Activated naive CD4-positive, alpha-beta T cell treated with anti-CD3 and anti-CD28 coated beads, Interleukin-2, amount 50 U/mL, for 72 hours (primary cell): ENCODE data around the gene LRIT3. TPM values are rescaled to one million over a fixed set of nuclear protein-coding genes. Genes with fewer than 3 reads are reported as not detected.

ENCODE experiments used
- ATAC-seq, 2 donors: fragments of 150-1000 bp; cut with Tn5 transposase; 2 replicates each; pipeline ENCODE4 v1.10.0; 2021; ENCODE audit warnings: mild to moderate bottlenecking in 2 of 2, moderate library complexity in 2 of 2
- DNase-seq, 2 donors: peaks; one replicate each; pipeline ENCODE4 v3.0.0; 2021 to 2022; ENCODE audit warnings: low spot score in 2 of 2
- H3K27ac Mint-ChIP-seq, 2 donors: one replicate each; pipeline ENCODE4 v1.8.0; 2022; ENCODE audit warnings: mild to moderate bottlenecking in 2 of 2, mixed read lengths in 2 of 2
- H3K36me3 Mint-ChIP-seq, 2 donors: one replicate each; pipeline ENCODE4 v1.8.0; 2022; ENCODE audit warnings: mixed read lengths in 2 of 2
- H3K9me3 Mint-ChIP-seq, 2 donors: one replicate each; pipeline ENCODE4 v1.8.0; 2022; ENCODE audit warnings: mixed read lengths in 2 of 2
- total RNA-seq, 2 donors: library from RNA; stranded (reverse); gene quantifications; one replicate each; pipeline ENCODE4 v1.2.3, GENCODE V29; 2022

Gene LRIT3, protein sequence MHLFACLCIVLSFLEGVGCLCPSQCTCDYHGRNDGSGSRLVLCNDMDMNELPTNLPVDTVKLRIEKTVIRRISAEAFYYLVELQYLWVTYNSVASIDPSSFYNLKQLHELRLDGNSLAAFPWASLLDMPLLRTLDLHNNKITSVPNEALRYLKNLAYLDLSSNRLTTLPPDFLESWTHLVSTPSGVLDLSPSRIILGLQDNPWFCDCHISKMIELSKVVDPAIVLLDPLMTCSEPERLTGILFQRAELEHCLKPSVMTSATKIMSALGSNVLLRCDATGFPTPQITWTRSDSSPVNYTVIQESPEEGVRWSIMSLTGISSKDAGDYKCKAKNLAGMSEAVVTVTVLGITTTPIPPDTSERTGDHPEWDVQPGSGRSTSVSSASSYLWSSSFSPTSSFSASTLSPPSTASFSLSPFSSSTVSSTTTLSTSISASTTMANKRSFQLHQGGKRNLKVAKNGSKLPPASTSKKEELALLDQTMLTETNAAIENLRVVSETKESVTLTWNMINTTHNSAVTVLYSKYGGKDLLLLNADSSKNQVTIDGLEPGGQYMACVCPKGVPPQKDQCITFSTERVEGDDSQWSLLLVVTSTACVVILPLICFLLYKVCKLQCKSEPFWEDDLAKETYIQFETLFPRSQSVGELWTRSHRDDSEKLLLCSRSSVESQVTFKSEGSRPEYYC
- total RNA-seq: under 1 TPM; 0.20 to 0.33 TPM

DNA sequence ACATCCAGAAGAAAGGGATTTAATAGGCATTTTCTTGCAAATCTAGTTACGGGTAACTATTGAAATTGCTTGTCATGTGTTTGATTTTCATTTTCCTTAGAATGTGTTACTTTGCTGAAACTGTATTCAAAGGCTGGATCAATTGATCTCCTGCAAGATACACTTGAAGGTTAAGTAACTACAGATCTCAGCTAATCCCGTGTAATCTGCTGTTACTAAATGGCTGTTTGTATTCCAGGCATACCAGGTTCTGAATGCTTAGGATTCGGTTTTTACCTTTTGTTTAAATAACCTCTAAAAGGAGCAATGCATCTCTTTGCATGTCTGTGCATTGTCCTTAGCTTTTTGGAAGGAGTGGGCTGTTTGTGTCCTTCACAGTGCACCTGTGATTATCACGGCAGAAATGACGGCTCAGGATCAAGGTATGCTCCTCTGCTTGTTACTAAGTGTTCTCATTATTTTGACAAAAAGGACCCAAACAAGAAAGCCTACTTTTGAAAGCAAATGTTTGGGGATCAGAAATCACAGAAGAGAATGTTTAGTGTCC is at the start of gene LRIT3:
Gene LRIT3, plus strand, starts transcription at position 212 of the 547 bp plus-strand sequence. Its CDS starts 95 bp downstream, at position 307.
- DNase-seq: no peak
- no peaks in the 10 kb centered on the region for H3K9me3 Mint-ChIP-seq
- no peak within 1 kb of the TSS for H3K27ac Mint-ChIP-seq
- no peak for ATAC-seq
- peaks cover 0 to 2% of the 10 kb centered on the region in 2 donors for H3K36me3 Mint-ChIP-seq

DNA sequence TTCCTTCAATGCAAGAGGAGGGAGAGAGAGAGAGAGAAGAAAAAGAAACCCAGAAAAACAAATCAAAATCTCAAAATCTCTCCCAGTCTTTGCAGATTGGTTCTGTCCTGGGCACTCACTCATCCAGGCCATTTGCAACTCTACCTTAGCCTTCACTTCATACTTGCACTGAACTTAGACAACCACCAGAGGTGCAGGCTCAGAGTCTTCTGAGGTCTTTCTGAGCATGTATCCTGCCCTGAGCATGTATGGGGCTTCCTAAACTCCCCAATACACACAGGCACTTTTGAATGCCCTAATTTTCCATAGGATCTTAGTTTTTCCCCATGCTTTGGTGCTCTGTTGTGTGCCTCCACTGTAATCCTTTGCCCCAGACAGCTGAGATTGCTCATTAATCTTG is 49.0 kb upstream of the LRIT3 start:
- Mint-ChIP-seq H3K9me3 (peaks cover 6 to 14% of the 10 kb centered on the region in 2 donors), H3K36me3 (peaks cover 11 to 16% of the 10 kb centered on the region in 2 donors), H3K27ac (no peak overlapping the region)
- DNase-seq: no peak
- no peak for ATAC-seq

DNA sequence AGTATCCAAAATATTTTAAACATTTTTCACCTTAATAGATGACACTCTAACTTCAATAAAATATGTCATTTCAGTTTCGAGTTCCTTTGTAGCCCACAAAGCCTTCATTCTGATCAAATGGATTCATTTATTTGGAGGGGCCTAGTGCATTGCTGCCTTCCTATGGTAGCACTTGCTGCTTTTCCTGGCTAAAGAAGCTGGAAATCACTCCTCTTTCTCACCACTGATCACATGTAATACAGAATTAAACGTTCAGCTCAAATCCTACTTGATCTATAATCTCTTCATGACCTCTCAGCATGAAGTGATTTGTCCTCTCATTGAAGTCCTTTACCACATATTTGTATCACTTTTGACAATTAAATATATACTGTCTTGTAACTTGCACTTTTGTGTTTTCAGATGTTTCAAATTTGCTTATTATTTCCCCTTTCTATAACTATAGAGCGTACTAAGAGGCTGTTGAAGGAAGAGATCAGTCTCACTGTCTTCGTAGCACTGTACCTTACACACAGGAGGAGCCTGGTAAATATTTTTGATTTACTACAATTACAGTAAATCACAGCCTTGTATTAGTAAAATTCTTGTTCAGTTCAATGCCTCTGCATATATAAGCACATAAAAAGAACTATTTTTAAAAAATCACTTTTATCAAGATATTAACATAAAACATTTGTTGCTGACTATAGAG is 46.7 kb upstream of the LRIT3 start:
- ATAC-seq: no peak
- no peak overlapping the region for H3K27ac Mint-ChIP-seq
- H3K36me3 Mint-ChIP-seq: no peaks in the 10 kb centered on the region
- no peak for DNase-seq
- H3K9me3 Mint-ChIP-seq: no peaks in the 10 kb centered on the region

DNA sequence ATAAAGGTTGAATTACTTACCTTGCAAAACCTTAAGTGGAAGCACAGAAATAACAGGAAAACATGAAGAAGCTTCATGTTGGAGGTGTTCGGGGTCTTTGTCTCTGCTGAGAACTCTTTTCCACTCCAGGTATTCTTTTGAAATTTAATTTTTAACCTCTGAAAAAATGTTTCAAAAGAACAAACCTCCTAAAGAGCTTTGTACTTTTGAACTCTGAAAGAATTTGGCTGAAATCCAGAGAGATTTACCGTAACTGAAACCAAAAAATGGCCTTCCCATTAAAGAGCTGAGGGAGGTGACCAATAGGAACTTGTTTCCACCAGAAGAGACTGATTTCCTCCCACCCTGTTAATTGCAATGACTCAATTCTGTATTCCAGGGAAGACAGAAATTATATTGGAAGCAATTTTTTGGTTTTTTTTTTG is 46.0 kb upstream of the LRIT3 start, which contains the start of gene CFI:
Gene CFI, minus strand, starts transcription at position 105 of the 425 bp plus-strand sequence. Its CDS starts 28 bp downstream, at position 77.
- DNase-seq (no peak), ATAC-seq (no peak)
- H3K27ac Mint-ChIP-seq: no peak within 1 kb of the TSS
- H3K9me3 Mint-ChIP-seq: no peaks in the 10 kb centered on the region
- no peaks in the 10 kb centered on the region for H3K36me3 Mint-ChIP-seq

DNA sequence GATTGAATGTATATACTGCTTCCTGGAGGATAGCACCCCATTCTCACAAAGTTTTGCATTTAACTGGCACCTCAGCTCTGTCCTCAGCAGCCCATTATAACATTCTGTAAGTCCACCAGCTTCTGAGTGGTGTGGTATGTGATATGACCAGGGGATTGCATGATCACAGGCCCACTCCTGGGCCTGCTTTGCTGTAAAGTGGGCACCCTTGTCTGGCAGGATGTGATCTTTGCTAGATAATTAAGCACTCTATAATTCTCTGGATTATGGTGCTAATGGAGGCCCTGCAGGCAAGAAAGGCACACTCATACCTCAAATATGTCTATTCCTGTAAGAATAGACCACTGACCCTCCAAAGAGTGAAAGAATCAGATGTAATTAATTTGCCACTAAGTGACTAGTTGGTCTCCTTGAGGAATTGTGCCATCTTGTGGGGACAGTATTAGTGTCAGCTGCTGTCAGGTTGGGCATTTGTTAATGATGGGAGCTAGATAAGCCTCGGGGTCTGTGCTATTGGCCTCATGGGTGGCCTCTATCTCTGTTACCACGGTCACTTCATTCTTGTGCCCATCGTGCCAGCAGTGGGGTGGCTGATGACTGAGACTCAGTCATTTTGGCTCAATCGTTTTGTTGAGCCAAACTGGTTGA is 43.9 kb upstream of the LRIT3 start:
- H3K36me3 Mint-ChIP-seq: no peaks in the 10 kb centered on the region
- peak in 1 of 2 donors; percentile 10 for DNase-seq
- H3K27ac Mint-ChIP-seq: no peak overlapping the region
- ATAC-seq: peak in 1 of 2 donors; percentile 63
- H3K9me3 Mint-ChIP-seq: no peaks in the 10 kb centered on the region

DNA sequence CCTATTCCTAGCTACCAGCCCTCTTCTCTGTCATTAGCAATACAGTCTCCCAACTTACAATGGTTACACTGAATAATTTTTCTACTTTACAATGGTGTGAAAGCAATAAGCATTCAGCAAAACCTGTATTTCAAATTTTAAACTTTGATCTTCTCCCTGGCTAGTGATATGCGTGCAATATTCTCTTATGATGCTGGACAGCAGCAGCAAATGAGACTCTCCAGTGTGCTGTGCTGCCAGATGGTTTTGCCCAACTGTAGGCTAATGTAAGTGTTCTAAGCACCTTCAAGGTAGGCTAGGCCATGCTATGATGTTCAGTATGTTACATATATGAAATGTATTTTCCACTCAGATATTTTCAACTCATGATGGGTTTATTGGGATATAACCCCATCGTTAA is 38.3 kb upstream of the LRIT3 start:
- DNase-seq (no peak), ATAC-seq (no peak)
- no peaks in the 10 kb centered on the region for H3K9me3 Mint-ChIP-seq
- no peak overlapping the region for H3K27ac Mint-ChIP-seq
- H3K36me3 Mint-ChIP-seq: no peaks in the 10 kb centered on the region

DNA sequence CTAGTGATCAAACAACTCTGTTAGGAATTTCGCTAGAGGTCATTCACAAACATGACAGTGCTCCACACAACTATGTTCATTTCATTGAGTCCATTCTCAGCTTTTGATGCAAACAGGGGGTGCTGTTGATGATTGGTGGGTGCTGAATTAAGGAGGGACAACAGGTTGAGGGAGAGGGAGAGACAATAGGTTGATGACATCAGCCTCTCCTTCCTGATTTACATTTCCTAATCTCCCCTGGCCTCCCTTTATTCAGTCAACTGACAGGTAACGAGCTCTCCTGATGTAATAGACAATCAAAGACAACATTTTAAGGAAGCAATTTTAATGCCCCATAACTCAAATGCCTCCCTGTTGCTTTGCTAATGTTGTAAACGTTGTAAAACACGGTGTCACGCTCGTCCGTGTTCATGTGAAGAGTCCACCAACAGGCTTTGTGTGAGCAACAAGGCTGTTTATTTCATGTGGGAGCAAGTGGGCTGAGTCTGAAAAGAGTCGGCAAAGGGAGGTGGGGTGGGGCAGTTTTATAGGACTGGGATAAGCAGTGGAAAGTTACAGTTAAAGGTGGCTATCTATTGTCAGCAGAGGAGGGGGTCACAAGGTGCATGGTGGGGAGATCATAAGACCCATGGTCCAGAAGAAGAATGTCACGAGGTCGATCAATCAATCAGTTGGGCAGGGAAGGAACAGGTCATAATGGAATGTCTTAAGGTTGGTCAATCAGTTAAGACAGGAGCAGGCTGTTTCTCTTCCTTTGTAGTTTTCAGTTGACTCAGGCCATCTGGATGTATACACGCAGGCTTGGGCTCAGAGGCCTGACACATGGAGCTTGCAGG is 37.1 kb upstream of the LRIT3 start:
- DNase-seq (no peak), ATAC-seq (no peak)
- H3K27ac Mint-ChIP-seq: no peak overlapping the region
- no peaks in the 10 kb centered on the region for H3K9me3 Mint-ChIP-seq
- peaks cover 4 to 6% of the 10 kb centered on the region in 2 donors for H3K36me3 Mint-ChIP-seq

DNA sequence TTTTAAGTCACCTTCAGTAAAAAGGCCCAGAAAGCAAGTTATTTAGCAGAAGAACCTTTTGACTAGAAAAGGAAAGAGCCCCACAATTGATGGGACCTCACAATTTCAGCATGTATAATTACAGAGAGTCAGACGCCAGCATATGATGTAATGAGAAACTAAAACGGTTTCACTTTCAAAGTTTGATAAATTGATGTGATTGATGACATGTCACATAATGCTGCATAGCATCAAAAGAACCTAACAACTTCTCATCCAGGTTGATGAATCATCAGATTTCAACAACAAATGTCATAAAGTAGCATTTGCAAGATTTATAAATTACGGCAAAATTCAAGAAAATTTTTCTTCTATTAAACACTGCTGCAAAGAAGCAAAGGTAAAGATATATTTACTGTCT is 36.2 kb upstream of the LRIT3 start:
- Mint-ChIP-seq H3K36me3 (peaks cover 10 to 15% of the 10 kb centered on the region in 2 donors), H3K9me3 (no peaks in the 10 kb centered on the region), H3K27ac (no peak overlapping the region)
- ATAC-seq (no peak), DNase-seq (no peak)

DNA sequence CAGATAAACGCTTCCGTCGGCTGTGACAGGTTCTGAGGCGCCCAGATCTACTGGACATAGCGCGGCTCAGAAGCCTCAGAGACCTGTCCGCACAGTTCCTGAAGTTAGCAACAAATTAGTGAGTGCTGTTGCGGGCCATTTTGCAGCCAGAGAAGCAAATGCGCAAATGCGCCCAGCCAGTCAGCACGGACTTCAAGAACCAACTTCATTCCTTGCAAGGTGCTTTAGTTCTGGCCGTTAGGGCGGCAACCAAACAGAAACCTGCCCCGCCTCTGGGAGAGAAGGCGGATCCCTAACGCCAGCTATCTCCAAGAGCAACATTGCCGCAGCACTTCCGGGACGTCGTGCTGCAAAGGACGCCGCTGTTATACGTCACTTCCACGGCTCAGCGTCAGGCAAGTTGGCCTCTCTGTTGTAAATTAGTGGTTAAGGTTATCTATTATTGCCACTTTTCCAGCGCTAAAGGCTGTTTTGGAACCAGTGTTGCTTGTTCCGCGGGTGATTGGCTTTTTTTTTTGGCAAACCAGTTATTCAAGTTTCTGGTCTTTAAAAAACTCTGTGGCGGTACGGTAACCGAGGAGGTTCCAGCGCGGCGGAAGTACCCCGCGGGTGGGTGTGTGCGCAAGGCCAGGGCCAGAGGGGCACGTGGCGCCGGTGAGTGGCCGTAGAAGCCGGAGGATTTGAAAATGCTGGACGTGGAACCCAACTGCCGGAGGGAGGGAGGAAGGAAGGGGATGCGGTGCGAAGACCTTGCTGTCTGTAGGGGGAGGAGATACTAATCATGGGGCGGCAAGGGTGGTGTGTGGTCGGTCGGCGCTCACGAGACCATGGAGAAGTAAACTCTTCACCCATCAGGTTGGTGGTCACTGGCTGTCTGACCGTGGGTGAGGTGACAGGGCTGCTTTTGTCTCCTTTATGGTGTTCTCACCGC is 32.5 kb upstream of the LRIT3 start, which contains the start of gene GAR1:
Gene GAR1, plus strand, starts transcription at position 612 of the 931 bp plus-strand sequence. CDS start 403 bp downstream, outside the sequence.
- Mint-ChIP-seq H3K27ac (peak within 1 kb of the TSS; percentile 95 to 97), H3K9me3 (peaks cover 0 to 7% of the 10 kb centered on the region in 2 donors), H3K36me3 (peaks cover 29 to 35% of the 10 kb centered on the region in 2 donors)
- DNase-seq (peak; percentile 79 to 88), ATAC-seq (peak; percentile 94 to 95)

DNA sequence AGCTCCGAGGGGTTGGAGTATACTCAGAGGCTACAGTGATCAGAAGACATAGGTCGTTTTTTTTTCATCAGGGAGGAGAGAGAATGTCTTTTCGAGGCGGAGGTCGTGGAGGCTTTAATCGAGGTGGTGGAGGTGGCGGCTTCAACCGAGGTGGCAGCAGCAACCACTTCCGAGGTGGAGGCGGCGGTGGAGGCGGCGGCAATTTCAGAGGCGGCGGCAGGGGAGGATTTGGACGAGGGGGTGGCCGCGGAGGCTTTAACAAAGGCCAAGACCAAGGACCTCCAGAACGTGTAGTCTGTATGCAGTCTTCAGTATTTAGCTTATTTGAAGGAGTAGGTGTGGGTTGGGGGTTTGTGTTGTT is 31.8 kb upstream of the LRIT3 start:
- peak overlapping the region; percentile 95 to 97 for H3K27ac Mint-ChIP-seq
- H3K9me3 Mint-ChIP-seq: peaks cover 0 to 7% of the 10 kb centered on the region in 2 donors
- ATAC-seq (peak in 1 of 2 donors; percentile 4), DNase-seq (peak; percentile 46 to 60)
- H3K36me3 Mint-ChIP-seq: peaks cover 29 to 42% of the 10 kb centered on the region in 2 donors

DNA sequence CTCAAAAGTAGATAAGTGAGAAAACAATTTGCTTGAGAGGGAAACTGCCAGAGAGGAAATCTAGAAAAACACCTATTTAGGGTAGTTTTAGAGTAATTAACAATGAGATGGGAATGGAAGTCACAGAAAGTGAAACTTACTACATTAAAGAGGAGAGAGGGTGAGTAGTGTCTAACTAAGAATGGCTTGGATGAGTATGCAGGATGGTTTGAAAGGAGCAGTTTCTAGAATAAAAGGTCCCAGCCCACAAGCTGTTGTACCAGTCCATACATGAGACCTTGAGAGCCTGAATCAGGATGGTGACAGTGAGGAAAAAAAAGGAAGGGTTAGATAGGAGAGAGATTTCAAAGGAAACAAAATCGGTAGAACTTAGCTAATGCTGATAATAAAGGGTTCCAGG is 31.0 kb upstream of the LRIT3 start:
- ATAC-seq: peak; percentile 50 to 60
- Mint-ChIP-seq H3K36me3 (peaks cover 29 to 44% of the 10 kb centered on the region in 2 donors), H3K27ac (peak overlapping the region; percentile 95 to 97), H3K9me3 (peaks cover 0 to 7% of the 10 kb centered on the region in 2 donors)
- no peak for DNase-seq

DNA sequence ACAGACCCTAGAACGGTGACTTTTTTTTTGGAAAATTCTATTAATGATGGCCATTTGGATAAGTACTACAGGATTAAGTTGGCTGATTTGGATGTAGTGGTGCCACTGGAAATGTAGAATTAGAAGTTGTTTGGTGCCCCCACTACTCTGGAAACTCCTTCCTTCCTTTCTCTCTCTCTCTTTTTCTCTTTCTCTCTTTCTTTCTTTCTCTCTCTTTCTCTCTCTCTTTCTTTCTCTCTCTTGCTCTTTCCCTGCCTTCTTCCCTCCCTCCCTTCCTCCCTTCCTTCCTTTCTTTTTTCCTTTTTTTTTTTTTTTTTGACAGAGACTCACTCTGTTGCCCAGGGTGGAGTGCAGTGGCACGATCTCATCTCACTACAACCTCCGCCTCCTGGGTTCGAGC is 29.6 kb upstream of the LRIT3 start:
- peak overlapping the region in 1 of 2 donors; percentile 78 for H3K27ac Mint-ChIP-seq
- peaks cover 29 to 50% of the 10 kb centered on the region in 2 donors for H3K36me3 Mint-ChIP-seq
- ATAC-seq: no peak
- no peak for DNase-seq
- peaks cover 0 to 7% of the 10 kb centered on the region in 2 donors for H3K9me3 Mint-ChIP-seq

DNA sequence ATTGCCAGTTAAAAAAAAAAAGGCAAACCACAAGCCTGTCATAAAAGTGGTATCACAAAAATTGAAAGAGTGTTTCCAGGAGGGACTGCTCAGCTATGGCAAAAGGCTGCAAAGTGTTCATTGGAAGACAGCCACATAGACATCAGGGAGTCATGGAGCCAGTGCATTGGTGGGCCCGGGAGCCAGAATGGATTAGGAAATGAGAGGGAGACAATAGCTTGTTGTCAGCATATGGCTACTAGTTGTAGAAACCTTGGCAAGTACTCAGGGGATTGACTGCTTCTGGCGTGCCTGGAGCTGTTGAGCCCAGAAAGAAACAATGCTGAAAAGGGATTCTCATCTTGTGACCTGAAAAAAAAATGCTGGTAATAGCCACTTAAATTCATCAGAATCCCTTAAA is 27.3 kb upstream of the LRIT3 start:
- peaks cover 26 to 47% of the 10 kb centered on the region in 2 donors for H3K36me3 Mint-ChIP-seq
- H3K27ac Mint-ChIP-seq: peak overlapping the region; percentile 76 to 87

DNA sequence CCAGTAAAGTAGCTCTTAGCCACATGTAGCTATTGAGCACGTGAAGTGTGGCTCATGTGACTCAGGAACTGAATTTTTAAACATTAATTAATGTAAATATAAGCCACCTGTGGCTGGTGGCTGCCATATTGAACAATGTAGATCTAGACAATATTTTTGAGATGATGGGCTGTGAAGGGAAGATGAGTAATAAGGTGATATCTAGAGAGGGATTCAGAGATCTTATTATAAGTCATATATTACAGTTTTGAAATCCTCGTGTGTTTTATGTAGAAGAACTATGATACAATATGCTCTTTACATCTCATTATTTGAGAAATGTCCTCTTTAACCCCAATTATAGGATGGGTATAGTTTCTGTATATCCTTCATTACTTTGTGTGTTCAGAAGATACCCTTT is 26.7 kb upstream of the LRIT3 start:
- ATAC-seq: peak; percentile 37 to 83
- H3K27ac Mint-ChIP-seq: peak overlapping the region; percentile 69 to 76
- H3K36me3 Mint-ChIP-seq: peaks cover 20 to 41% of the 10 kb centered on the region in 2 donors
- peak in 1 of 2 donors; percentile 5 for DNase-seq
- H3K9me3 Mint-ChIP-seq: peaks cover 0 to 7% of the 10 kb centered on the region in 2 donors

More for the DNA sequence above, 27.3 kb upstream of the LRIT3 start:
- ATAC-seq (peak in 1 of 2 donors; percentile 14), DNase-seq (peak in 1 of 2 donors; percentile 7)
- peaks cover 0 to 7% of the 10 kb centered on the region in 2 donors for H3K9me3 Mint-ChIP-seq
